K562 (cell line): ENCODE results near the gene DRGX. TPM values are rescaled to one million over a fixed set of nuclear protein-coding genes. Genes with fewer than 3 reads are reported as not detected.

Source experiments
- ATAC-seq: fragments of 200-7000 bp; cut with Tn5 transposase; 3 replicates; pipeline ENCODE4 v1.9.1; 2020; ENCODE audit warnings: moderate library complexity
- BruUV-seq: library from RNA; stranded (reverse); fragments of 400-500 nt; replicated peaks from 2 replicates; lab custom pipeline; 2021; lab: Mats Ljungman, UMichigan
- CTCF ChIA-PET: fragments of 300-600 bp; formaldehyde crosslinking; extraction: SDS; loops from one replicate; lab custom pipeline; 2021; ENCODE audit warnings: low intra/inter-chr PET ratio; lab: Yijun Ruan, JAX
- POLR2A ChIA-PET: fragments of 300-600, 350-650 bp; sonication (Branson Sonifier 250); formaldehyde crosslinking; extraction: SDS; loops from one replicate; lab custom pipeline; 2021; ENCODE audit warnings: antibody characterized with exemption, inconsistent platforms; lab: Yijun Ruan, JAX
- DNase-seq, 4 experiments: peaks; one replicate each; pipeline versions ENCODE4 v3.0.0 to v3.0.0-alpha.2; 2011 to 2018; ENCODE audit warnings: low spot score in 3 of 4, mixed read lengths in 3 of 4; ENCODE audit errors: extremely low read depth in 1 of 4
- FAIRE-seq: peaks from 2 replicates; lab custom pipeline; 2011; peaks lifted over from hg19 to GRCh38; lab: Jason Lieb, UNC
- H2AFZ ChIP-seq: 2 replicates; pipeline ENCODE4 v1.6.0; 2011; ENCODE audit warnings: low read depth, low read length, control low read depth, inconsistent platforms
- H3K27ac ChIP-seq: fragments of 200-600 bp; 3 replicates; pipeline ENCODE4 v1.8.0; 2011; ENCODE audit warnings: low read depth, mild to moderate bottlenecking, control low read depth, inconsistent platforms, low read length, moderate library complexity, mixed read lengths; ENCODE audit errors: extremely low read depth
- H3K27me3 ChIP-seq, 2 experiments: fragments of 300-600 bp in 1 of 2; 2 replicates in 1 of 2; 3 replicates in 1 of 2; pipeline versions ENCODE4 v1.6.0 to v1.8.0; 2011; ENCODE audit warnings: inconsistent platforms in 2 of 2, low read length in 2 of 2, mild to moderate bottlenecking in 1 of 2, mixed read lengths in 1 of 2, moderate library complexity in 1 of 2; ENCODE audit not compliant: control insufficient read depth in 2 of 2, insufficient read depth in 2 of 2
- H3K36me3 ChIP-seq: fragments of 300-600 bp; 3 replicates; pipeline ENCODE4 v1.8.0; 2011; ENCODE audit warnings: mild to moderate bottlenecking, low read length, inconsistent platforms; ENCODE audit not compliant: control insufficient read depth, insufficient read depth
- H3K4me1 ChIP-seq, 2 experiments: fragments of 200-600 bp in 1 of 2; replicated peaks in 1 of 2; 2 replicates in 1 of 2; 3 replicates in 1 of 2; pipeline versions ENCODE4 v1.5.1 to v1.8.0; 2011; ENCODE audit warnings: inconsistent platforms in 2 of 2, low read length in 2 of 2, mild to moderate bottlenecking in 1 of 2, mixed read lengths in 1 of 2, moderate library complexity in 1 of 2; ENCODE audit not compliant: control insufficient read depth in 2 of 2, insufficient read depth in 2 of 2
- H3K4me2 ChIP-seq: 2 replicates; pipeline ENCODE4 v1.6.1; 2011; ENCODE audit warnings: low read length, control low read depth, inconsistent platforms, mixed read lengths; ENCODE audit not compliant: insufficient read depth
- H3K4me3 ChIP-seq: fragments of 200-600 bp; sonication (generic), shearing (Covaris generic); 2 replicates; pipeline ENCODE4 v1.5.1; 2016; ENCODE audit warnings: control low read depth, inconsistent platforms
- H3K79me2 ChIP-seq: fragments of 200-600 bp; 3 replicates; pipeline ENCODE4 v1.8.0; 2011; ENCODE audit warnings: low read length, inconsistent platforms; ENCODE audit not compliant: control insufficient read depth, insufficient read depth
- H3K9ac ChIP-seq, 2 experiments: 2 replicates each; pipeline versions ENCODE4 v1.6.0 to v1.6.1; 2011; ENCODE audit warnings: low read depth in 2 of 2, low read length in 2 of 2, control low read depth in 1 of 2, inconsistent platforms in 1 of 2, mild to moderate bottlenecking in 1 of 2, mixed read lengths in 1 of 2; ENCODE audit not compliant: insufficient read depth in 1 of 2
- H3K9me1 ChIP-seq: one replicate; pipeline ENCODE4 v1.6.0; 2011; ENCODE audit warnings: inconsistent platforms, mild to moderate bottlenecking, low read length, moderate library complexity; ENCODE audit not compliant: control insufficient read depth, insufficient read depth
- H3K9me3 ChIP-seq: replicated peaks from 2 replicates; pipeline ENCODE4 v1.5.1; 2011; ENCODE audit warnings: low read depth, low read length, inconsistent platforms; ENCODE audit not compliant: control insufficient read depth, insufficient read depth
- H4K20me1 ChIP-seq: replicated peaks from 2 replicates; pipeline ENCODE4 v1.6.1; 2011; ENCODE audit warnings: low read length, inconsistent platforms, mixed read lengths; ENCODE audit not compliant: control insufficient read depth, insufficient read depth
- GTF2A2 ChIP-seq: IDR thresholded peaks from 2 replicates; pipeline ENCODE4 v1.6.1; 2016; ENCODE audit warnings: mild to moderate bottlenecking, missing genetic modification characterization, missing compliant biosample characterization
- KLF6 ChIP-seq: fragments of 250-450 bp; sonication (Bioruptor Pico); IDR thresholded peaks from 2 replicates; pipeline ENCODE4 v1.4.0; 2020; ENCODE audit warnings: mild to moderate bottlenecking, moderate library complexity, borderline replicate concordance
- MAZ ChIP-seq, 2 experiments: fragments of 450-650 bp in 1 of 2; sonication (generic) in 1 of 2; formaldehyde crosslinking; IDR thresholded peaks in 1 of 2; conservative IDR thresholded peaks in 1 of 2; 2 replicates each; pipeline versions ENCODE4 v1.4.0 to v1.5.0; 2020; ENCODE audit warnings: mild to moderate bottlenecking in 1 of 2, missing genetic modification reagents in 1 of 2
- NFRKB ChIP-seq: fragments of 450-650 bp; IDR thresholded peaks from 2 replicates; pipeline ENCODE4 v1.6.1; 2016; ENCODE audit warnings: low read depth
- POLR2B ChIP-seq: fragments of 450-650 bp; IDR thresholded peaks from 2 replicates; pipeline ENCODE4 v1.6.1; 2018; ENCODE audit warnings: low read depth; ENCODE audit not compliant: partially characterized antibody
- PPARD ChIP-seq: fragments of 250-450 bp; sonication (Bioruptor Pico); IDR thresholded peaks from 2 replicates; pipeline ENCODE4 v1.8.0; 2022; ENCODE audit warnings: inconsistent platforms, mild to moderate bottlenecking, moderate library complexity
- SAP30 ChIP-seq: fragments of 200-600 bp; sonication (generic); IDR thresholded peaks from 2 replicates; pipeline ENCODE4 v1.6.1; 2012; ENCODE audit warnings: borderline replicate concordance, low read depth, mild to moderate bottlenecking, moderate library complexity, low read length, control low read depth, inconsistent platforms; ENCODE audit not compliant: insufficient read depth, poor library complexity, severe bottlenecking
- SMARCA5 ChIP-seq: fragments of 450-650 bp; IDR thresholded peaks from 2 replicates; pipeline ENCODE4 v1.6.1; 2016
- ZKSCAN8 ChIP-seq: fragments of 200-800 bp; sonication (Bioruptor generic); IDR thresholded peaks from 2 replicates; pipeline ENCODE4 v1.6.1; 2016; ENCODE audit warnings: missing genetic modification characterization, missing compliant biosample characterization
- ZNF143 ChIP-seq: sonication (generic); formaldehyde crosslinking; IDR thresholded peaks from 2 replicates; pipeline ENCODE4 v1.9.0; 2022; ENCODE audit warnings: mild to moderate bottlenecking, missing genetic modification reagents
- WGBS: fragments of 100-300 bp; shearing (Covaris generic); methylation state at CpG from one replicate; pipeline ENCODE4 v1.1.6; 2016; ENCODE audit warnings: low coverage, mixed read lengths; ENCODE audit not compliant: insufficient coverage; ENCODE audit errors: missing lambda C conversion rate; 5-methylcytosine and 5-hydroxymethylcytosine counted together
- in situ Hi-C: fragments of 300-500 bp; cut with MboI; formaldehyde crosslinking; loops from 4 replicates; pipeline ENCODE4 v1.15.0; 2018; ENCODE audit warnings: inconsistent platforms, mixed read lengths
- intact Hi-C: fragments of 100-400 bp; cut with micrococcal nuclease; formaldehyde crosslinking; loops from 2 replicates; pipeline ENCODE4 v1.14.2; 2022
- polyA plus RNA-seq, 8 experiments: library from polyadenylated mRNA; depleted of rRNA in 4 of 8; stranded (reverse) in 5 of 8; unstranded in 3 of 8; fragments of >200 nt; fragmentation: Nextera tagmentation in 2 of 8; fragmentation: Illumina TruSeq in 1 of 8; extraction: Ambion mirVana in 2 of 8; extraction: Trizol in 1 of 8; gene quantifications; 2 replicates each; pipeline versions ENCODE4 v1.2.1 to v1.2.3, GENCODE V29; 2011 to 2014; ENCODE audit warnings: inconsistent platforms in 1 of 8, missing spikeins in 1 of 8
- total RNA-seq, 7 experiments: library from RNA; depleted of rRNA in 6 of 7; stranded (reverse); fragments of >200 nt in 6 of 7; fragmentation: Illumina TruSeq in 2 of 7; extraction: Trizol in 2 of 7; gene quantifications; 2 replicates each; pipeline versions ENCODE4 v1.2.1 to v1.2.3, GENCODE V29; 2011 to 2021; ENCODE audit warnings: low replicate concordance in 1 of 7

The DRGX gene
- total and polyA plus RNA-seq, 9 of the 15 experiments (the other 6 are each of a cell fraction or from before 2014, with no cell fraction given): not detected

- no peak overlapping the region for H2AFZ ChIP-seq
- H3K9me1 ChIP-seq: no peaks in the 10 kb centered on the region
- H3K4me1 ChIP-seq: no peaks in the 10 kb centered on the region
- TF ChIP-seq MAZ (CRISPR knock-in tag; conservative IDR thresholded peaks at IDR 0.05 in 1 of 2, IDR thresholded peaks at IDR 0.05 in 1 of 2) (no peak), NFRKB (no peak), SAP30 (no peak), PPARD (no peak), GTF2A2 (tag) (no peak), SMARCA5 (no peak), KLF6 (CRISPR knock-in tag) (no peak), ZKSCAN8 (CRISPR knock-in tag) (no peak), ZNF143 (CRISPR knock-in tag) (no peak), POLR2B (no peak)
- TF ChIP-seq, all 486 proteins: peak for 0
- no peak for DNase-seq
- Histone ChIP-seq H3K27ac (no peak overlapping the region), H3K79me2 (no peaks in the 10 kb centered on the region), H3K27me3 (peaks cover 8 to 17% of the 10 kb centered on the region in 2 experiments; a peak in 3 of 5 replicates), H3K4me2 (no peak overlapping the region), H3K4me3 (no peak overlapping the region), H3K36me3 (no peaks in the 10 kb centered on the region), H4K20me1 (no peaks in the 10 kb centered on the region), H3K9ac (no peak overlapping the region), H3K9me3 (no peaks in the 10 kb centered on the region; the same call in none of the 2 replicates)
- no TSS peak for BruUV-seq
- CTCF ChIA-PET: no interaction called here
- WGBS: 3% methylated on average over 5 of the region's 5 CpGs
- POLR2A ChIA-PET: interaction anchor here (1.5 kb wide), 1 partner anchor 15 kb away, joined by 4 read pairs; no protein-coding TSS in a partner anchor
- FAIRE-seq: no peak
- in situ Hi-C loops: no loop called here
- ATAC-seq: no peak
- intact Hi-C loops: no loop called here
Observed at GRCh38 chr10:49429458-49429857, 33.6 kb upstream of the DRGX start.
